Epithelial cell of proximal tubule (primary cell): ENCODE data around the gene MRPS31. TPM values are rescaled to one million over a fixed set of nuclear protein-coding genes. Genes with fewer than 3 reads are reported as not detected.

Experiments used
- DNase-seq: peaks from one replicate; pipeline ENCODE4 v3.0.0-alpha.2; 2011; ENCODE audit warnings: low read depth
- H3K4me3 ChIP-seq: 2 replicates; pipeline ENCODE4 v1.5.1; 2011; ENCODE audit warnings: low read depth, mild to moderate bottlenecking, low read length
- total RNA-seq: library from RNA; depleted of rRNA; stranded (reverse); fragments of >200 nt; gene quantifications from 2 replicates; pipeline ENCODE4 v1.2.3, GENCODE V29; 2015
- TF ChIP-seq, protein P1 (sequence below): conservative IDR thresholded peaks from 2 replicates; pipeline ENCODE4 v1.5.1; 2012; ENCODE audit warnings: low read depth, mild to moderate bottlenecking, low read length

Gene MRPS31
- total RNA-seq, 1 donor from 2014 or later, result 22.9 TPM

DNA sequence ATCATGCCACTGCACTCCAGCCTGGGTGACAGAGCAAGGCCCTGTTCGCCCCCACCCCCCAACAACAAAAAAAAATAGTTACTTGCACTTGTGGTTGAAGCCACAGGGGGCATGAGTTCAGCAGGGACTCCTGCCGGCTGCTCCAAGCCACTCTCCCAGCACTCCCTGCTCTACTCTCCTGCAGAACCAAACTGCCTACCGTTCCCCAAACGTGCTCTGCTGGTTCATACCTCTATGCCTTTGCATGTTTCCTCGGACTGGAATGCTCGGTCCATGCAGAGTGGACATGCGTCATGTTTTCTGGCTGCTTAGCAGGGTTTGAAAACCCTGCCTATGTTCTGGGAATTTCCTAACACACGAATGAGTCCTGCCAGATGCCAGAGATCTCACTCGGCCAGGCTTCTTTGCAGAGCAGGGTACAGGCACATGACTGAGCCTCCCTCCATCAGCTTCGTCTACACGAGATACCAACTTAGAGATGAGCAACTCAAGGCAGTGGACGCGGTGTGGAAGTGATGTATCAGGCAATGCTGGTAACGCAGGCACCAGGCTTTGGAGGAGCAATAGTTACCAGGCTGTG is 9.9 kb upstream of the MRPS31 start:
- DNase-seq, result no peak

DNA sequence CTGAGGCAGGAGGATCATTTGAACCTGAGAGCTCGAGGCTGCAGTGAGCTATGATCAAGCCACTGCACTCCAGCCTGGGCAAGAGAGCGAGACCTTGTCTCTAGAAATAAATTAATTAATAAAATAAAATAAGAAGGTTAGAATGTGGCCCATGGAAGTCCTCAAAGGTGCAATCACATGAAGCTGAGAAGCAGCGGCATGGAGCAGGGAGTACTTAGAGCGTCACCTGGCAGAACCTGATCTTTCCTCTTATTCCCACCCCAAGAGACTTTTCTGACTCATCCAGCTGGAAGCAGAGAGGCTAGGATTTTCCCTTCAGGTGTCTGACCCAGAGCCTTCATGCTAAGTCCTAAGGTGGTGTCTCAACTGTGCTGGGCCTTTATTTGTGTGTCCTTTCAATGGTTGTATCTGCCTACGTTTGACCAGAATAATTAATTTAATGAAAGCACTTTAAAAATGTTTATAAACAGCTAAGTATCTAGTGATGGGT is 8.9 kb upstream of the MRPS31 start:
- H3K4me3 ChIP-seq, result no peak overlapping the region
- TF ChIP-seq, protein P1, sequence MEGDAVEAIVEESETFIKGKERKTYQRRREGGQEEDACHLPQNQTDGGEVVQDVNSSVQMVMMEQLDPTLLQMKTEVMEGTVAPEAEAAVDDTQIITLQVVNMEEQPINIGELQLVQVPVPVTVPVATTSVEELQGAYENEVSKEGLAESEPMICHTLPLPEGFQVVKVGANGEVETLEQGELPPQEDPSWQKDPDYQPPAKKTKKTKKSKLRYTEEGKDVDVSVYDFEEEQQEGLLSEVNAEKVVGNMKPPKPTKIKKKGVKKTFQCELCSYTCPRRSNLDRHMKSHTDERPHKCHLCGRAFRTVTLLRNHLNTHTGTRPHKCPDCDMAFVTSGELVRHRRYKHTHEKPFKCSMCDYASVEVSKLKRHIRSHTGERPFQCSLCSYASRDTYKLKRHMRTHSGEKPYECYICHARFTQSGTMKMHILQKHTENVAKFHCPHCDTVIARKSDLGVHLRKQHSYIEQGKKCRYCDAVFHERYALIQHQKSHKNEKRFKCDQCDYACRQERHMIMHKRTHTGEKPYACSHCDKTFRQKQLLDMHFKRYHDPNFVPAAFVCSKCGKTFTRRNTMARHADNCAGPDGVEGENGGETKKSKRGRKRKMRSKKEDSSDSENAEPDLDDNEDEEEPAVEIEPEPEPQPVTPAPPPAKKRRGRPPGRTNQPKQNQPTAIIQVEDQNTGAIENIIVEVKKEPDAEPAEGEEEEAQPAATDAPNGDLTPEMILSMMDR, result no peak
- DNase-seq, result no peak

More for the DNA sequence above, 9.9 kb upstream of the MRPS31 start:
- TF ChIP-seq, protein P1, result peak; percentile 17
- H3K4me3 ChIP-seq, result no peak overlapping the region

DNA sequence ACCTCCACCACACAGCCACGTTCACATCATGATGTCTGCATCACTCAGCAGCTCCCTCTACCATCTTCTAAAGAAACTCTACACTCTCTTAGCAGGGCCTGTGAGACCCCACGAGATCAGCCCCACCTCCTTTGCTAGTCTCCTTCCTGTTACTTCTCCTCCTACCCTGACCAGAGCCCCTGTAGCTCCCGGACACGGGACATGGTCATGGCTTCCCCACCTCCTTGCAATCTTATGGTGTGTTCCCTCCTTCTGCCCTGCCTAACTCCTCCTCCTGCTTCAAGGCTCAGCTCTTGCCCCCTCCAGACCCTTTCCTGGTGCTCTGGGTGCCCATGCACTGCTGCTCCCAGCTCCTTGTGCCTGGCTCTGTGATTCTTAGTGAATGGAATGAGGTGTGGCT is 8.1 kb upstream of the MRPS31 start:
- H3K4me3 ChIP-seq, result no peak overlapping the region
- no peak for DNase-seq
- TF ChIP-seq, protein P1, result no peak

DNA sequence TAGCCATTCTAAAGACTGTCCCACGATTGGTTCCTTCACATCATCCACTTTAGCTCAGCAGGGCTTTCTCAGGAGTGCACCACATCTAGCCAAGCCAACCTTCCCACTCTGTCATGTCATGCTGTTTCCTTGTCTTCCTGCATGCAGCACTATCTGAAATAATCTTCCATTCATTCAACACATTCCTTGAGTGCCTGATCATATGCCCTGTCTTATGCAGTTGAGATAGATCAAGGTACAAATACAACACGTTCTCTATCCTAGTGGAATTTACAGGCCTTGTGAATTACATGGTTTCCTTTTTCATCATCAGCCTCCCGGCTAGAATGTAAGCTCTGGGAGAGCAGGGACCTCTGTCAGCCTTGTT is 6.8 kb upstream of the MRPS31 start:
- no peak overlapping the region for H3K4me3 ChIP-seq
- TF ChIP-seq, protein P1, result no peak
- DNase-seq, result no peak

DNA sequence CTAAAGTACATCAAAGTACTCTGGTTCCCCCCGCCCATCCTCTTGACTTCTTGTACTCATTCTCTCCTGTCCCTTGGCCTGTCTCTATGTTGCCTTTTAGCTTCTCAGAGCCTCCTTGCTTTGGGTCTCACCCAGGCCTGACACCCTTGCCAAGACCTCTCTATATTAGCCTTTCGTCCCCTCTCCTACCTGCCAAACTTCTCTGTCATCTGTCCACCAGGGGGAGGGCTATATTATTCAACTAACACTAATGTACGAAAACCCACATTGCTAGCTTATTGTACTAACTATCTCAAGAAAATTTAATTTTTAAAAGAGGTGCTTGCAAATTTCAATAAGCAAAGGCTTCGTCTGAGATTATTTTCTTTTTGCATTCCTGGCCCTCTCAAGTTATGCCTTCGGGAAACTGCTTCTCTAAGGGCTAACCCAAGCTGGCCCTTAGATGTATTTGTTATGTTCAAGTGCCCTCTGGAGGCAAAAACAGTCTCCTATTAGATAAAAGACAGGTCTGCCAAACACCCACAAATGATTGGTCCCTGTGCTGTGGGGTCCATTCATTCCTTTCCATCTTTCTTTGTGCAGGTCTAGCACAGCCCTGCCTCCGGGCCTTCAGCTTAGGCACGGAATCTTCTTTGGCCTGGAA is 6.3 kb upstream of the MRPS31 start:
- DNase-seq, result no peak
- TF ChIP-seq, protein P1, result peak; percentile 68
- H3K4me3 ChIP-seq, result peak overlapping the region; percentile 48

DNA sequence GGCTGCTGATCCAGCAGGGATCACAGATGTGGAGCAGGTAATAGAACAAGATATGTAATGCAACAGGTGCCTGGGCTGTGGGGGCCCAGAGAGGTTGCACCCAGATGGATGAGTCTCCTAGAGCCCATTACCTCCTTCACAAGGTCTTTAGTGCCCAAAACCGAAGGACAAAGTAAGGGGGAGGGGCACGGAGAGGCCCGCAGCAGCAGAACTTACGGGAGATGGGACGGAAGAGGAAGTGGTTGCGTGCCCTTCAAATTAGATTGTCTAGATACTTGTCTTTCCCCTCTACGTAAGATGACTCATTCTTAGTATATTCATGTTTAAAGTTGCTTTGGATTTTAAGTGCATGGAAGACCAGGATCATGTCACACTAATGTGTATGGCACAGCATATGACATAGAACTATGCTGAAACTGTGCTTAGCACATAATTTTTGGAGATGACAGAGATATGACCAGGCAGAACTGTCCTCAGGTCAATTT is 5.7 kb upstream of the MRPS31 start:
- no peak for DNase-seq

More for the DNA sequence above, 5.7 kb upstream of the MRPS31 start:
- TF ChIP-seq, protein P1, result no peak
- H3K4me3 ChIP-seq, result no peak overlapping the region
